Fibroblast of mammary gland (primary cell): ENCODE data around the gene ST8SIA1.

Source experiments
- DNase-seq: peaks from one replicate; pipeline ENCODE4 v3.0.0-alpha.2; 2010; ENCODE audit warnings: low read depth
- H3K4me3 ChIP-seq: 2 replicates; pipeline ENCODE4 v1.5.1; 2011; ENCODE audit warnings: low read depth, mild to moderate bottlenecking, low read length, moderate library complexity; ENCODE audit not compliant: control insufficient read depth
- CTCF ChIP-seq: conservative IDR thresholded peaks from 2 replicates; pipeline ENCODE4 v1.5.1; 2011; ENCODE audit warnings: low read depth, low read length, inconsistent platforms; ENCODE audit not compliant: control insufficient read depth, insufficient read depth

The ST8SIA1 gene

DNA sequence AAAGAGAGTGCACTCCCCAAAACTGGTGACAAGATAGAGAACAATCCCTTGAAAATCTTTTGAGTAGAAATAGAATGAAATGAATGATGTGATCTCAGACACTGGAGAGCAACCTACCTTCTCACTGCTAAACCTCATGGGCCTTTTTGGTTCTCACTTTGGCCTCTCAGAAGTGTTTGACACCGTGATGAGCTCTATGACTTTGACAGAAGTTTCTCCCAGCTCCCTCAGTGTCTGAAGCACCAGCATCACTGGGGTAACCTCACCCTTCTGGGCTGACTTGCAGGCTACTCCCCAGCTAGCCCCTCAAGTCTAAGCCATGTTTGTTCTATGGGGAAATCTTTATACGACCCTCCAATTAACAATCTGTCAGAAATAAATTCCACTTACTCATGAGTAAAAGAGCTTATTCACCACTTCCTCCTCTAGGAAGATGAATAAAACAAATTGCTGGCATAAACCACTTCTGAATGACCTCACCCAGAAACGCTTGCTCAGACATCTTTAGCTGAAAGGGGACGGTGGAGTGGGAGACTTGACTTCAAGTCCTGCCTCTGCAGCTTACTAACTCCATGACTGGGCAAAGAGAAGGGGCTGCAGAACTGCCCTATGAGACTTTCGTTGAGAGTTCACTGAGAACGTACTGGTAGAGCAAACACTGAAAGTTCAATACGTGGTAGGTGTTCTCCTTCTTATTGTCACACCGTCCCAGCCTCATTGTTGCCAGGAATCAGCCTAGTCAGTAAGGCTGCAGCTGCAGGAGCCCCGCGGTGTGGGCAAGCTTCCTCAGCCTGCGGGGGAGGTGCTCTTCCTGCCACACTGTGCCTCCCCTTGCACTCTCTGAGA, 46.5 kb downstream of the ST8SIA1 start:
- TF ChIP-seq CTCF: no peak
- no peak overlapping the region for H3K4me3 ChIP-seq
- peak; percentile 83 for DNase-seq

- peak; percentile 57 for DNase-seq
- TF ChIP-seq CTCF: no peak
- no peak overlapping the region for H3K4me3 ChIP-seq
These were observed 47.4 kb downstream of the ST8SIA1 start for GRCh38 chr12:22287101-22287500.

GRCh38 chr12:22286569-22286968, 47.9 kb downstream of the ST8SIA1 start:
- TF ChIP-seq CTCF: no peak
- H3K4me3 ChIP-seq: no peak overlapping the region
- DNase-seq: peak; percentile 97

GRCh38 chr12:22285846-22286245, 48.7 kb downstream of the ST8SIA1 start:
- TF ChIP-seq CTCF: no peak
- H3K4me3 ChIP-seq: no peak overlapping the region
- DNase-seq: peak; percentile 42

- no peak for TF ChIP-seq CTCF
- DNase-seq: no peak
These were observed 49.6 kb downstream of the ST8SIA1 start for GRCh38 chr12:22284871-22285270.

GRCh38 chr12:22283508-22283907, 51.0 kb downstream of the ST8SIA1 start:
- no peak for TF ChIP-seq CTCF
- no peak overlapping the region for H3K4me3 ChIP-seq
- no peak for DNase-seq

More at GRCh38 chr12:22284871-22285270, 49.6 kb downstream of the ST8SIA1 start:
- H3K4me3 ChIP-seq: no peak overlapping the region
